ENCODE results near the gene KRTAP4-3.
A peak's percentile ranks its signal among the peaks of the same experiment; 100 is the strongest.
"Not testable (repeated sequence)": the region's sequence is repeated elsewhere in the genome, so short reads cannot be mapped to it uniquely, and the experiment has no call there.

The KRTAP4-3 gene

DNA sequence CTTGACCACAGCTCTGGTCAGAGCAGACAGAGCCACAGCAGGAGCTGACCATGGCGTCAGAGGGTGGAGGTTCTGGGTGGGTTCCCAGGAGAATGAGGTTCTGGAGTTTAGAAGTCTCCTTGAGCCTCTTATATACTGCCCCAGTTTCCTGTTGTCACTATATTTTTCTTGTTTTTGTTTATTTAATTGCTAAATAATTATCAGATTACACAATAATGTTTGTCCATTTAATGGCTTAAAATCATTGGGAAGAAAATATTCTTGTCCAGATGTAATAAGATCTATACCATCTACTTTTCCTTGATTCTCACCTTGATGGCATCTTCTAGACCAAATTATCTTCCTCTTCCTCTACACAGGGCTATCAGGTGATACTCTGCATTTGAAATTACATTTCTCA, at the start of gene KRTAP4-3:
KRTAP4-3 (minus strand) TSS at position 101 of the 400 bp plus-strand sequence; CDS start at position 52, 49 bp downstream.
- no peak for DNase-seq

DNA sequence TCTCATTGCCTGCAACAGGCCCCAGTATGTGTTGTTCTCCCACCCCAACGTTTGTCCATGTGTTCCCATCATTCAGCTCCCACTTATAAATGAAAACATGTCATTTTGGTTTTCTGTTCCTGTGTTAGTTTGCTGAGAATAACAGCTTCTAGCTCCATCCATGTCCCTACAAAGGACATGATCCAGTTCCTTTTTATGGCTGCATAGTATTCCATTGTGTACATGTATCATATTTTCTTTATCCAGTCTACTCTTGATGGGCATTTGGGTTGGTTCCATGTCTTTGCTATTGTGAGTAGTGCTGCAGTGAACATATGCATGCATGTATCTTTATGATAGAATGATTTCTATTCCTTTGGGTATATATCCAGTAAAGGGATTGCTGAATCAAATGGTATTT, 47.7 kb upstream of the KRTAP4-3 start:
- no peak for DNase-seq

DNA sequence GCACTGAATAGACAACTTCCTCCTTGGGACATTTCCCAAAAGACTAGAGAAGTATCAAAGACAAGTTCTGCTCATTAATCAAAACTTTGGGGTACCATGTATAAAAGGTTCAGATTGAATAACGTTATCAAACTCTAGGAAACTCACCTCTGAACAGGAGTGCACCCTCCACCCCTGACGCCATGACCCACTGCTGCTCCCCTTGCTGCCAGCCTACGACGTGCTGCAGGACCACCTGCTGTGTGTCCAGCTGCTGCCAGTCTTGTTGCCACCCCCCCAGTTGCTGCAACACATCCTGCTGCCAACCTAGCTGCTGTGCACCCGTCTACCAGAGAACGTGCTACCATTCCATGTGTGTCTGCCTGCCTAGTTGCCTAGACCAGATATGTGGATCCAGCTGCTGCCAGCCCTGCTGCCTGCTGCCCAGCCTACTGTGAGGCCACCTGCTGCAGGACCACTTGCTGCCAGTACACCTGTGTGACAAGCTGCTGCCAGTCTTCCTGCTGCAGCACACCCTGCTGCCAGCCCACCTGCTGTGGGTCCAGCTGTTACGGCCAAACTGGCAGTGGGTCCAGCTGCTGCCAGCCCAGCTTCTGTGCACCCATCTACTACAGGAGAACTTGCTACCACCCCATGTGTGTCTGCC, 44.6 kb upstream of the KRTAP4-3 start:
- no peak for DNase-seq

DNA sequence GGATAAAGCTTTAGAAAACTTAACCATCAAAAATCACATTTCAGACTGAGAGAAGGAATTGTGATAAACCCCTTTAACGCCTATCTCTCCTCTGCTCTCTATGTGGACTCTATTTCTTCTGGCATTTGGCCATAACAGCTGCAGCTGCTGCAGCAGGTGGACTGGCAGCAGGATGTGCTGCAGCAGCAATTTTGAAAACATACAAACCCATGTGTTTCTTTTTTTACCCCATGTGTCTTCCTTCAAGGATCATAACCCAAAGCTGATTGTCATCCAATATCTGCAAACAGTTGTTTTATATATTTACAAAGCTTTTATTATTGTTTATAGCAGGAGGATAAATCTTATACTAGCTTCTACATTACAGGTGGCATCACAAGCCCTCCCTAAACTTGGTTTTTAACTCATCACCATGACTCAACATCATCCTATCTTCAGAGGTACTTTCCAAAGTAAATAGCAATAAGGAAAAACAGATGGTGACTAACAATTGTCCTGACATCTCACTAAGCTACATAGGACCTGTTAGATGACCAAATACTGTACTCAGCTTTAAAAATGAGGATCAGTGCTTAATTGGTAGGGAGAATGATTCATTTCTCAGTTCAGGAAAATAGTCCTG, 43.9 kb upstream of the KRTAP4-3 start:
- peak; percentile 62 for DNase-seq

DNA sequence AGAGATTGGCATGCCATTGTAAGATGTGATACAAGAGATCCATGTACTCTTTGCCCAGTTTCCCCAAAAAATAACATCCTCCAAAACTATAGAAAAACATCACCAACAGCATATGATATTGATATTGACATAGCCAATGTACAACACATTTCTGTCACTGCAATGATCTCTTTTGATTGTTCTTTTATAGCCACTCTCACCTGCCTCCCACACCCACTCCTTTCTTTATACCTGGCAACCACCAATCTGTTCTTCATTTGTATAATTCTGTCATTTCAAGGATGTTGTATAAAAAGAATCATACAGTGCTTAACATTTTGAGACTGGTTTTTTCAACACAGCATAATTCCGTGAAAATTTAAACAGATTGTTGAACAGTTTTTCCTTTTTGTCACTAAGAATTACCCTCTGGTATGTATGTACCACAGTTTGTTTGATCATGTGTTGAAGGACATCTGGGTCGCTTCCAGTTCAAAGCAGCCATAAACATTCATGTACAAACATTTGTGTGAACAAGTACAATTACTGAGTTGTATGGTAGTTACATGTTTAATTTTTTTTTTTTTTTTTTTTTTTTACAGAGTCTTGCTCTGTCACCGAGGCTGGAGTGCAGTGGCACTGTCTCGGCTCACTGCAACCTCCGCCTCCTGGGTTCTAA, 31.5 kb upstream of the KRTAP4-3 start:
- DNase-seq, result no peak

DNA sequence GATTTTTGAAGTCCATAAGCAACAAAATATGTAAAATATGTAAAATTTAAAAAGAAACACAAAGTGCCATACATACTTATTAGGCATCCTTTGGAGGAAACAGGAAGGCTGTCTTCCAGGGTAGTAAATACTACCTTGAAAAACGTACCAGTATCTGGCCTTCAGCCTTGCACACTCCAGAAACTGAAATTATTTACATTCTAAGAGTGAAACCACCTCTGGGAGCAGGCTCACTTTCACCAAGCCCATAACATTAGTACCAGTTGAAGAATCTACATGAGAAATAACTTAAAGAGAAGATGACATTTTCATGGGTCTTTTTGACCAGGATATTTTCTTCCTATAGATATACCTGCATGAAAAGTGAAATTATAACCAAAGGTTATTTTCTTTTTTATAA, 28.0 kb upstream of the KRTAP4-3 start:
- DNase-seq, result no peak

DNA sequence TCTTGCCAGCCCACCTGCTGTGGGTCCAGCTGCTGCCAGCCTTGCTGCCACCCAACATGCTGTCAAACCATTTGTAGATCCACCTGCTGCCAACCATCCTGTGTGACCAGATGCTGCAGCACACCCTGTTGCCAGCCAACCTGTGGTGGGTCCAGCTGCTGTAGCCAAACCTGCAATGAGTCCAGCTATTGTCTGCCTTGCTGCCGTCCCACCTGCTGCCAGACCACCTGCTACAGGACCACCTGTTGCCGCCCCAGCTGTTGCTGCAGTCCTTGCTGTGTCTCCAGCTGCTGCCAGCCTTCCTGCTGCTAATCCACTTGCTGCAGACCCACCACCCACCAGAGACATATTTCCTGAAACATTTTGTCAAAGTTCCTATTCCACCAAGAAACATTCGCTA, 22.3 kb upstream of the KRTAP4-3 start:
- DNase-seq, result no peak

DNA sequence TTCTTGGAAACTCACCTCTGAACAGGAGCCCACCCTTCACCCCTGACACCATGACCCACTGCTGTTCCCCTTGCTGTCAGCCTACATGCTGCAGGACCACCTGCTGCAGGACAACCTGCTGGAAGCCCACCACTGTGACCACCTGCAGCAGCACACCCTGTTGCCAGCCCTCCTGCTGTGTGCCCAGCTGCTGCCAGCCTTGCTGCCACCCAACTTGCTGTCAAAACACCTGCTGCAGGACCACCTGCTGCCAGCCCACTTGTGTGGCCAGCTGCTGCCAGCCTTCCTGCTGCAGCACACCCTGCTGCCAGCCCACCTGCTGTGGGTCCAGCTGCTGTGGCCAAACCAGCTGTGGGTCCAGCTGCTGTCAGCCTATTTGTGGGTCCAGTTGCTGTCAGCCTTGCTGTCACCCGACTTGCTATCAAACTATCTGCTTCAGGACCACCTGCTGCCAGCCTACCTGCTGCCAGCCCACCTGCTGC, 21.9 kb upstream of the KRTAP4-3 start, which contains the start of gene KRTAP9-1:
KRTAP9-1 (plus strand) TSS at position 51 of the 482 bp plus-strand sequence; CDS start at position 51, 0 bp downstream.
- DNase-seq, result not testable (repeated sequence)

DNA sequence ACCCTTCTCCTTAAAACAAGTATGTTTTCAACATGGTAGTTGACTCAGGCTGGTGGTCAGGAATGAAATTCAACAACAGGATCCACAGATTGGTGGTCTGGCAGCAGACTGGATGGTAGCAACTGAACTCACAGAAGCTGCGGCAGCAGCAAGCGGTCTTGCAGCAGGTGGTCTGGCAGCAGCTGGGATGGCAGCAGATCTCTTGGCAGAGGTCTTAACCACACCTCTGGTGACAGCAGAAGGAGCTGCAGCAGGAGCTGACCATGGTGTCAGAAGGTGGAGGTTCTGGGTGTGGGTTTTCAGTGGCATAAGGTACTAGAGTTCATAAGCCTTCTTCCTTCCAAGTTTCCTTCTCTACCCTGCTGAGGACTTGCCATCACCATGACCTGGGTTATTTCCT, 18.9 kb upstream of the KRTAP4-3 start:
- DNase-seq, result no peak

DNA sequence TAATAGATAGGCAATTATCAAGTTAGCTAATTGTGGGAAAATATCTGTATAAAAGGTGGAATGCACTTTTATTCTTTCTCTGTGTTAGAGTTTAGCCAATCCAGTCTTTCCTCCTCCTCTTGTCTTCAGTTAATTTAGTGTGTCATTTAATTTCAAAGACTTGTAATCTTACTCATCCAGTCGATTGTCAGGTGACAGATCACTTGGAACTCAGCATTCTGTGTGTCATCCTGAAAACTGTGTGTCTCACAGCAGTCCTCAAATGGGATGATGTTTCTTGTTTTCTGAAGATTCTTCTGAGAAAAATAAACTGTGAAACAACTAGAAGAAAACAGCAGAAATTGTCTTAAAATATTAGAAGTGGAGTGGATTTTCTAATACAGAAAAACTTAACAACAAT, 17.0 kb upstream of the KRTAP4-3 start:
- no peak for DNase-seq

DNA sequence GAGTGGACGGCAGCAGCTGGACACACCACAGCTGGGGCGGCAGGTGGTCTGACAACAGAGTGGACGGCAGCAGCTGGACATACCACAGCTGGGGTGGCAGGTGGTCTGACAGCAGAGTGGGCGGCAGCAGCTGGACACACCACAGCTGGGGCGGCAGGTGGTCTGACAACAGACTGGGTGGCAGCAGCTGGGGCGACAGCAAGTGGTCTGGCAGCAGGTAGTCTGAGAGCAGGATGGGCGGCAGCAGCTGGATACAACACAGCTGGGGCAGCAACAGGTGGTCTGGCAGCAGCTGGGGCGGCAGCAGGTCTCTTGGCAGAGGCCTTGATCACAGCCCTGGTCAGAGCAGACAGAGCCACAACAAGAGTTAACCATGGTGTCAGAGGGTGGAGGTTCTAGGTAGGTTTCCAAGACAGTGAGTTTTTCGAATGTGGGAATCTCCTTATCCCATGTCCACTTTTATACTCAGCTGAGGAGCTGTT, 16.5 kb upstream of the KRTAP4-3 start, which contains the start of gene KRTAP4-1:
KRTAP4-1 (minus strand) TSS at position 432 of the 482 bp plus-strand sequence; CDS start at position 375, 57 bp downstream.
- no peak for DNase-seq

DNA sequence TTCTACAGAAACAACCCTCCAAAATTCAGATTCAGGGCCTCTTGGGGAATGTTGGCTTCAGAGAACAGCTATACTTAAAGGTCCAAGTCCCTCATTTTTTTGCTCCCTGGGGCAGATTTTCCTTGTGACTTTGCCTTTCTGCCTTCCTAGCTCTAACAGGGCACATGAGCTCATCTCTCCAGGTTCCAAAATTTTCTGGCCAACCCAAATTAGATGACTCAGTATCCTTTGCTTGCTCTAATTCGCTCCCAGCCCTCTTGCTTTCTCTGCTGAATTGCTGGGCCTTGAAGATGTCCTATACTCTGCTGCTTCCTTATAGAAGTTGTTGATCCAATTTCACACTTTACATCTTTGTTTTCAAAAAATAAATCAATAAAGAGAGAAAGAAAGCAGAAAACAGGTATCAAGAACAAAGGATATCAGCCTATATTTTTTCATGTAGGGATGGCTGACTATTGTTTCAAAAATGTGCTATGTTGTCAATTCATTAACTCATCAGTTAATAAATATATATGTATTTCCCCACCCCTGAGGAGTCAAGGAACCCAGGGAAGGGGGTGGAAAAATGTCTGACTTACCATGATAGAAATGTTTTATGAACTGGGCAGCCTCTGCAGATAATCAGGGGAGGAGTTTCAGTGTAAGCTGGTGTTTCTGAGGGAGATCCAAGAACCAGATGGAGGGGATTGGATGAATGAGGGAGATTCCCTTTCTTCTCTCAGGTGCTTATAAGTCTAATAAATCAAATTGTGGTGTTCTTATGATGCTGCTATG, 11.0 kb upstream of the KRTAP4-3 start:
- DNase-seq, result no peak

DNA sequence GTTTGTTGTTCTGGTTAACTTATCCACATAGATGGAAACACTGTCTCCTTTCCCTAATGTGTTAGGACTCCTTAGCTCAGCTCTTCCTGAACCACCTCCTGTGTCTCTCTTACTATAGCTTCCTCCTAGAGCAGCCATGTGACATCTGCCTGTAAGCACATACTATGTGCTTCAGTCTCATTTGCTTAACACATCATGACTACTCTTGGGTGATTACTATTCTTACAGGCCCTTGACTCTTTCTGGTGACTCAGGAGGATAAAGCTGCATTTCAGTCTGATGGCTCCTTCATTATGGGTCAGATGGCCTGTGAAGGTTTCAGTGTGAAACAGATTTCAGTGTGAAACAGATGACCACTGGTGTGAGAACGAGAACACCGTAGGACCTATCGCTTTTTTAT, 10.3 kb upstream of the KRTAP4-3 start:
- DNase-seq, result no peak

DNA sequence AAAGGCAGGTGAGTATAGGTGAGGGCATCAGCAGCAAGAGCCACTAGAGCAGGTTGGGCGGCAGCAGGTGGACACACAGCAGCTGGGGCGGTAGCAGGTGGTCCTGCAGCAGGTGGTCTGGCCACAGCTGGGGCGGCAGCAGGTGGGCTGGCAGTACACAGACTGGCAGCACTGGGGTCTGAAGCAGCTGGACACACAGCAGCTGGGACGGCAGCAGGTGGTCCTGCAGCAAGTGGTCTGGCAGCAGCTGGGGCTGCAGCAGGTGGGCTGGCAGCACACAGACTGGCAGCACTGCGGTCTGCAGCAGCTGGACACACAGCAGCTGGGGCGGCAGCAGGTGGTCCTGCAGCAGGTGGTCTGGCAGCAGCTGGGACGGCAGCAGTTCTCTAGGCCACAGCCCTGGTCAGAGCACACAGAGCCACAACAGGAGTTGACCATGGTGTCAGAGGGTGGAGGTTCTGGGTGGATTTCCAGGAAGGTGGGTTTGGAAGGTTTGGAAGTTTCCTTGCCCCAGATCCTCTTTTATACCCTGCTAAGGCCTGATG, 9.8 kb upstream of the KRTAP4-3 start, which contains the start of gene KRTAP4-2:
KRTAP4-2 (minus strand) TSS at position 495 of the 545 bp plus-strand sequence; CDS start at position 438, 57 bp downstream.
- no peak for DNase-seq

DNA sequence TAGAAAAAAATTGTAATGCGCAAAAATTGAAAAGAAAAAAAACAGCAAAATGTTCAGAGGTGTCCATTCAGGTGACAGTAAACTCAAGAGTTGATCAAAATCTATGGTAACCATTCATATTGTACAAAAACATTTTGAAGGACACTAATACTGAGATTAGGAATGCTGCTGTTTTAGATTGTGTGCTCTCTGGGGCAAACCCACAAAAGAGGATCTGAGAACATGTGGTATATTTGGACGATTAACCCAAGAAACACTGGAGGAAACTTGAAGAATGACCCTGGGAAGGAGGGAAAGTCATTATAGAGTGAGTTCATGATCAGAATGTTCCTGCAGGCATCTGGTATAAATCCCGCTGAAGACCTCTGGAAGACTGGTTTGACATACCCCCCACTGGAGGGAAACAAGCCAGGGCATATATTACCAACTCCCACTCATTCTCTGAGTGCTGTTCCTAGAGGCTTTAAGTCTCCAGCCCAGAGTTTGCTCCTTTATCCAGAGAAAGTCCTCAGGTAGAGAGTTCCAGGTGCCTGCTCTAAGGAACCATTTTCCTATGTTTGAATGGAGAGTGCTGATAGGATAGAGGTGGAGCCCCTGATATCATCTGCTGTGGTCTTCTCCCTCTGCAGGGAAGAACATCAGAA, 8.8 kb upstream of the KRTAP4-3 start:
- no peak for DNase-seq

DNA sequence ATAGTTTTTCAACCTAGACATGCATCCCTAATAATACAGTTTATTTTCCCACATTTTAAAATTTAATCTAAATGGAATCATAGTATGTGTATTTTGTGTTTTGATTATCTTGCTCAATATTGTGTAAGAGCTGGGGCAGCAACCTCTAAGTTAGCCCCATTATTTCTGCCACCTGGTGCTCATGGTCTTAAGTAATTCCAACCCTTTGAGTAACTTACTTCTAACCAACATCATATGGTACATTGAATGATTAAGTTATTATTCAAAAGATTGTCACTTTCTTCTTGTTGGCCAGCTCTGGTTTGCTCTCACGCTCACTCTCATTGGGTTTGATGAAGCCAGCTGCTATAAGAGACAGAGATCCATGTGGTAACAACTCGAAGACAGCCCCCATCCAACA, 3.9 kb upstream of the KRTAP4-3 start:
- no peak for DNase-seq

DNA sequence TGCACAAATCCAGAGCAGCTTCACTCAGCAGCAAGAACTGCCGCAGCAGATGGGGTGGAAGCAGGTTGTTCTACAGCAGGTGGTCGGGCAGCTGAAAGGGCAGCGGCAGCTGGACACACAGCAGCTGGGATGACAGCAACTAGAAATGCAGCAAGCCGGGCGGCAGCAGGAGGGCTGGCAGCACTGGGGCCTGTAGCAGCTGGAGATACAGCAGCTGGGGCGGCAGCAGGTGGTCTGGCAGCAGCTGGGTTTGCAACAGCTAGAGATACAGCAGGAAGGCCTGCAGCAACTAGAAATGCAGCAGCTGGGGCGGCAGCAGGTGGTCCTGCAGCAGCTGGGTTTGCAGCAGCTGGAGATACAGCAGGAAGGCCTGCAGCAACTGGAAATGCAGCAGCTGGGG, 460 bp downstream of the KRTAP4-3 start:
- DNase-seq, result no peak

DNA sequence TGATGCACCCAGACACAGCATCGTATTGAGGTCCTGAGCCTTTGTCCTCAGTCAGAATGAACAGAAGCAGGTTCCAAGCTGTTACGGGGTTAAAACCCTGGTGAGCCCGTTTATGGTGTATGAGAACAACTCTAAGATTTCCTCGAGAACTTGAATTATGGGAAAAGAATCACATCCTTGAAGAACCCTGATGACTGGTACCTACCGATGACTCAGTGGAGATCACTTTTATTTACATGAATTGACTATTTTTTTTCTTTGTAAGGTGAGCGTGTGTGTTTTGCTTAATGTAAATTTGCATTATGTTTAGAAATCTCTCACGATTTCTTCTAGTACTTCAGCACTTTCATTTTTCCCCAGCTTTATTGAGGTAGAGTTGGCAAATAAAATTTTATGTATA, 4.2 kb downstream of the KRTAP4-3 start:
- no peak for DNase-seq

DNA sequence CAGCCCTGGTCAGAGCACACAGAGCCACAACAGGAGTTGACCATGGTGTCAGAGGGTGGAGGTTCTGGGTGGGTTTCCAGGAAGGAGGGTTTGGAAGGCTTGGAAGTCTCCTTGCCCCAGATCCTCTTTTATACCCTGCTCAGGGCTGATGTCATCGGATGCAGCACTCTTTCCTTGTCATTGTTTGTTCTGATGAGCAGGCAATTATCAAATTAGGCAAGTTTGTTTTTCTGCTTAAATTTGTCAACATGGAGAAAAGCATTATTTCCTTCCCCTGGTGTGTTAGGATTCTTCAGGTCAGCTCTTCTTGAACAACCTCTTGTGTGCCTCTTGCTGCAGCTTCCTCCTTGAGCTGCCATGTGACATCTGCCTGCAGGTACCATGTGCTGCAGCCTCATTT, 7.4 kb downstream of the KRTAP4-3 start, which contains the start of gene KRTAP4-4:
KRTAP4-4 (minus strand) TSS at position 101 of the 400 bp plus-strand sequence; CDS start at position 44, 57 bp downstream.
- DNase-seq, result no peak

DNA sequence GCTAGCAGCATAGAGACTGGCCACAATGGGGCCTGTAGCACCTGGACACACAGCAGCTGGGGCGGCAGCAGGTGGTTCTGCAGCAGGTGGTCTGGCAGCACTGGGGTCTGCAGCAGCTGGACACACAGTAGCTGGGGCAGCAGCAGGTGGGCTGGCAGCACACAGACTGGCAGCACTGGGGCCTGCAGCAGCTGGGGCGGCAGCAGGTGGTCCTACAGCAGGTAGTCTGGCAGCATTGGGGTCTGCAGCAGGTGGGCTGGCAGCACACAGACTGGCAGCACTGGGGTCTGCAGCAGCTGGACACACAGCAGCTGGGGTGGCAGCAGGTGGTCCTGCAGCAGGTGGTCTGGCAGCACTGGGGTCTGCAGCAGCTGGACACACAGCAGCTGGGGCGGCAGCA, 7.8 kb downstream of the KRTAP4-3 start:
- DNase-seq, result not testable (repeated sequence)

DNA sequence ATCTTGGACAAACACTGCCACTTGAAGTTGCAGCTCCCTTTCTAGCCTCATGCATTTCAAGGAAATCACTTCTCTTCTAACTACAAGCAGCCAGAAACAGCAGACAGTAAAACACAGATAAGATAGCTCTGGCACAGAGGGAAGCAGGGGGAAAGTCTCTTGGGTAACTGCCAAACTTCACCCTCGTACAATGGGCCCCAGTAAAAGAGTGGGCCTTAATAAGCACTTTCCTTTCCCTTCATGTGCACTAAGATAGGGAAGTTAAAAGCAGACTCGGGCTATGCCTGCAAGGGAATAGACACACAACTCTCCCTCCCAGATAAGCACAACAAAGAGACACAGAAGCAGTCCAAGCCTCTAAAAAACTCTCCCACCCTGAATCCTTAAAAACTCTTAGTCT, 14.2 kb downstream of the KRTAP4-3 start:
- no peak for DNase-seq

DNA sequence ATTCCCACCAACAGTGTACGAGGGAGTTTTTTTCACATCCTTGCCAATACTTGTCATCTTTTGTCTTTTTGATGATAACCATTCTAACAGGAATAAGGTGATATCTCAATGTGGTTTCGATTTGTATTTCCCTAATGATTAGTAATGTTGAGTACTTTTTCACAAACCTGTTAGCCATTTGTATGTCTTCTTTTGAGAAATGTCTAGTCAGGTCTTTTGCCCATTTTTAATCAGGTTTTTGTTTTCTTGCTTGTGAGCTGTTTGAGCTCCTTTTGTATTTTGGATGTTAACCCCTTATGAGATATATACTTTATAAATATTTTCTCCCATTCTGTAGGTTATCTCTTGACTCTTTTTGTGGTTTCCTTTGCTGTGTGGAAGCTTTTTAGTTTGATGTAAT, 16.5 kb downstream of the KRTAP4-3 start:
- DNase-seq, result no peak
